Measurements from ENCODE around the gene KRTAP10-7. TPM values are rescaled to one million over a fixed set of nuclear protein-coding genes. Genes with fewer than 3 reads are reported as not detected.
A peak's percentile ranks its signal among the peaks of the same experiment; 100 is the strongest.

KRTAP10-7 gene
- total RNA-seq, 1 experiment from 2014 or later = not detected

DNA sequence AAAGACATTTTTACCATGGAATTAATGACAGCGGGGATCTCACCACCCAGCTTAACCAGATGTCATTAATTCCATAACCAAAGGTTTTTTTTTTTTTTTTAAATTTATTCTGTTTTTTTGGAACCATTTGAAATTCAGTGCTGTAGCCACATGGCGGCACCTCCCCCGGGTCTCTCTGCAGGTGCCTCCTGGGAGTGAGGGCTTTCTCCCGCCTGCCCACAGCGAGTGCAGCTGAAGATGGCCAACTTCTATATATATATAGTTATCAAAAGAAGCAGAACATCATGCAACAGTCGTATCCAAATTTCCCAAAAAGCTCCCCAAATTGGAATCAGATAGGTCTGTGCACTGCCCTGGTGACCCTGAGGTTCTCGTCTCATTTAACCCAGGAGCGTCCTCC lies 15.1 kb downstream of the KRTAP10-7 start:
- no peaks in the 10 kb centered on the region for H3K79me2 ChIP-seq (ENCODE audit: low read length)
- no peak for DNase-seq

DNA sequence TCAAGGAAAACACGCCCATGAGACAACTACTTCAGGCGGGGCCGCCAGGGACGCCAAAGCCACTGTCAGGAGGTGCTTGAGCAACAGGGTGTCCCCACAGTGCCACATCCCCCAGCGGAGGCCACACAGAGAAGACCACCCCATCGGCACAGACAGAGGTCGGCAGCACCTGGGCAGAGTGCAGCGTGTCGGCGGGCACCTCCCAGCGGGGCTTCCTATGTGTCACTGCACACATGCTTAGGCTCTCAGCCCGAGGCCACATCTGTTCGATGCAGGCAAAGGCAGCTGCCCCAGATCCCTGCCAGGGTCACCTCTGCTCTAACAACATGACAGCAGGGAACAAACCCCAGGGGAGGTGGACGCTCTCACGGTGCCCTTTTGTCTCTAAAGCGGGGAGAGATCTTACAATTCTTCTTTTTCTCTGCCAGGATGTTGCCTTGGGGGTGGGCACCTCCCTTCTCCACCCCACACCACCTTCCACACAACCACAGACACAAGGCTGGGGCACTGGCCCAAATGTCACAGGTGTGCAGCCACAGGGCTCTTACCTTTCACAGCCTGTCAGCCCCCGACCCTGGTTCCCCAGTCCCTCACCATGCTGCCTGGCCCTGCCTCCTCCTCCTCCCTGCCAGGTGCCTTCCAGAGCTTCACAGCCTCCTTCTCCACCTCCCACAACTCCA lies 15.7 kb downstream of the KRTAP10-7 start:
- no peaks in the 10 kb centered on the region for H4K20me1 ChIP-seq (ENCODE audit: insufficient read depth, low read depth, low read length)
- H3K79me2 ChIP-seq (ENCODE audit: low read length) = no peaks in the 10 kb centered on the region
- H3K9ac ChIP-seq (ENCODE audit: low read length) = no peak overlapping the region
- DNase-seq = no peak
- H3K4me2 ChIP-seq (ENCODE audit: low read depth, low read length, poor library complexity, severe bottlenecking) = no peak overlapping the region
- H3K36me3 ChIP-seq (ENCODE audit: insufficient read depth, low read length) = no peaks in the 10 kb centered on the region
- H2AFZ ChIP-seq (ENCODE audit: low read length) = no peak overlapping the region
- no peaks in the 10 kb centered on the region for H3K9me2 ChIP-seq (replicated peaks; ENCODE audit: insufficient read depth, low read length)
- H3K27me3 ChIP-seq (ENCODE audit: low read length) = no peaks in the 10 kb centered on the region
- no peaks in the 10 kb centered on the region for H3K9me3 ChIP-seq (ENCODE audit: low read length)
- peaks cover 7% of the 10 kb centered on the region for H3K4me1 ChIP-seq (ENCODE audit: low read length)
- H3K4me3 ChIP-seq (ENCODE audit: low read length) = no peak overlapping the region
- H3K27ac ChIP-seq (ENCODE audit: low read length) = no peak overlapping the region

More for the DNA sequence above, 15.1 kb downstream of the KRTAP10-7 start:
- Histone ChIP-seq H3K36me3 (ENCODE audit: insufficient read depth, low read length) (no peaks in the 10 kb centered on the region), H3K4me3 (ENCODE audit: low read length) (no peak overlapping the region), H3K9me2 (replicated peaks; ENCODE audit: insufficient read depth, low read length) (no peaks in the 10 kb centered on the region), H3K27me3 (ENCODE audit: low read length) (no peaks in the 10 kb centered on the region), H3K4me2 (ENCODE audit: low read depth, low read length, poor library complexity, severe bottlenecking) (no peak overlapping the region), H3K27ac (ENCODE audit: low read length) (no peak overlapping the region), H3K9ac (ENCODE audit: low read length) (no peak overlapping the region), H3K9me3 (ENCODE audit: low read length) (no peaks in the 10 kb centered on the region; the same call in 1 of the 2 replicates), H4K20me1 (ENCODE audit: insufficient read depth, low read depth, low read length) (no peaks in the 10 kb centered on the region), H2AFZ (ENCODE audit: low read length) (no peak overlapping the region), H3K4me1 (ENCODE audit: low read length) (peaks cover 7% of the 10 kb centered on the region)

DNA sequence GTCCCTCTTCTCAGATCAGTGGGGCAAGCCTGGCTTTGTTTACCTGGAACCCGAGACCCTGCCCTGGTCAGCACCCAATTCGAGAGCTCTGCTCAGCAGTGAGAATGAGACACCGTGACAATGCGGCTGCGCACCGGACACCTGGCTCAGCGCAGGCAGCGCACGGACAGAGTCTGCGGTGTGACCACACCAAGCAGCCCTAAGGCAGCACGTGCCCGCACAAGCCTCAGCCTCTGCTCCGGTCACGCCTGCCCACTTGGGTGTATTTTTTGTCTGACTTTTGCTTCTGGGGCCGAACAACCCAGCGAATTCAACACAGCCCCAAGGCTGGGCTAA lies 16.2 kb downstream of the KRTAP10-7 start:
- Histone ChIP-seq H3K9me3 (ENCODE audit: low read length) (no peaks in the 10 kb centered on the region), H3K9ac (ENCODE audit: low read length) (no peak overlapping the region), H3K4me1 (ENCODE audit: low read length) (peaks cover 7% of the 10 kb centered on the region), H3K4me2 (ENCODE audit: low read depth, low read length, poor library complexity, severe bottlenecking) (no peak overlapping the region), H3K27me3 (ENCODE audit: low read length) (no peaks in the 10 kb centered on the region), H3K9me2 (replicated peaks; ENCODE audit: insufficient read depth, low read length) (no peaks in the 10 kb centered on the region), H3K27ac (ENCODE audit: low read length) (no peak overlapping the region), H4K20me1 (ENCODE audit: insufficient read depth, low read depth, low read length) (no peaks in the 10 kb centered on the region), H3K36me3 (ENCODE audit: insufficient read depth, low read length) (no peaks in the 10 kb centered on the region), H2AFZ (ENCODE audit: low read length) (no peak overlapping the region), H3K4me3 (ENCODE audit: low read length) (no peak overlapping the region), H3K79me2 (ENCODE audit: low read length) (no peaks in the 10 kb centered on the region)
- no peak for DNase-seq

DNA sequence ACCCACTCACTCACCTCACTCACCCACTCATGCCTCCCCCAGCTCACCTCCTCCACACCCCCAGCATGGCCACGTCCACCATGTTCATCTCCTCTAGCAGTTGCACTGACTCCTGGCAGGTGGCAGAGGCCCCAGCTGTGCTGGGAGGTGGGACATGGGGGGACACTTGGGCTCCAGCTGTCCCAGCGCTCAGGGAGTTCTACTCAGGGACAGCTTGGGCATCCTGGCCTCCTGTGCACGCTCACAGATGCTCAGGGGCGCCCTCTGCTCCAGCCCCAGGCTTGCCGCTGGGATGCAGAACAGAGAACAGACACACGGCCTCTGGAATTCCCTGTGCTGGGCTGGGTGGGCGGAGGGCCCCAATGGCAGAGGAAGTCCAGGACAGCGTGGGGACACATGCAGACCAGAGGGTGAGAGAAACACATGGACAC lies 16.7 kb downstream of the KRTAP10-7 start:
- H3K4me1 ChIP-seq (ENCODE audit: low read length) = peaks cover 7% of the 10 kb centered on the region
- no peak overlapping the region for H3K4me3 ChIP-seq (ENCODE audit: low read length)
- H3K27me3 ChIP-seq (ENCODE audit: low read length) = no peaks in the 10 kb centered on the region
- H2AFZ ChIP-seq (ENCODE audit: low read length) = no peak overlapping the region
- no peaks in the 10 kb centered on the region for H3K9me3 ChIP-seq (ENCODE audit: low read length)
- no peaks in the 10 kb centered on the region for H4K20me1 ChIP-seq (ENCODE audit: insufficient read depth, low read depth, low read length)
- H3K4me2 ChIP-seq (ENCODE audit: low read depth, low read length, poor library complexity, severe bottlenecking) = no peak overlapping the region
- DNase-seq = no peak
- H3K36me3 ChIP-seq (ENCODE audit: insufficient read depth, low read length) = no peaks in the 10 kb centered on the region
- no peak overlapping the region for H3K9ac ChIP-seq (ENCODE audit: low read length)
- H3K27ac ChIP-seq (ENCODE audit: low read length) = no peak overlapping the region
- no peaks in the 10 kb centered on the region for H3K79me2 ChIP-seq (ENCODE audit: low read length)
- H3K9me2 ChIP-seq (replicated peaks; ENCODE audit: insufficient read depth, low read length) = no peaks in the 10 kb centered on the region

DNA sequence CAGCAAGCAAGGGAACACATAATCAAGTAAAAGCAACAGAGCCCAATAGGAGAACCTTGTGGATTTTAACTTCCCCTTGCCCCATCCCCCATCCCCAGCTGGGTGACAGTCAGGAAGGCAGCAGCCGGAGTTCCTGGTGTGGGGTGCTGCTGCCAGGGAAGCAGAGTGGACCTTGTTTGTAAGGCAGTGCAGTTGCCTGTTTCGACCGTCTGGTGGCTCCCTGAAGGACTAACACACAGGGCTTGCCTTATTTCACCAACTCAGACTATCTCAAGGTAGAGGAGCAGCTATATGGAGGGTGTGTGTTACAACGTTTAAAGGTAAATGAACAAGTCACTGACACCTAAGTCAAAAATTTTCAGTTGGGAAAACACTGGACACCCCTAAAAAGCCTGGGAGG lies 18.1 kb downstream of the KRTAP10-7 start:
- Histone ChIP-seq H3K36me3 (ENCODE audit: insufficient read depth, low read length) (no peaks in the 10 kb centered on the region), H3K9me2 (replicated peaks; ENCODE audit: insufficient read depth, low read length) (no peaks in the 10 kb centered on the region), H3K4me2 (ENCODE audit: low read depth, low read length, poor library complexity, severe bottlenecking) (no peak overlapping the region), H3K27me3 (ENCODE audit: low read length) (no peaks in the 10 kb centered on the region), H3K9me3 (ENCODE audit: low read length) (peaks cover 1% of the 10 kb centered on the region; the same call in 1 of the 2 replicates), H3K4me1 (ENCODE audit: low read length) (peaks cover 7% of the 10 kb centered on the region), H3K27ac (ENCODE audit: low read length) (no peak overlapping the region), H2AFZ (ENCODE audit: low read length) (peak overlapping the region; percentile 83), H3K79me2 (ENCODE audit: low read length) (no peaks in the 10 kb centered on the region), H3K9ac (ENCODE audit: low read length) (no peak overlapping the region), H4K20me1 (ENCODE audit: insufficient read depth, low read depth, low read length) (no peaks in the 10 kb centered on the region), H3K4me3 (ENCODE audit: low read length) (0 out of 2 replicates have a peak overlapping the region, but pooled peaks have one; percentile 18)
- peak; percentile 62 for DNase-seq

DNA sequence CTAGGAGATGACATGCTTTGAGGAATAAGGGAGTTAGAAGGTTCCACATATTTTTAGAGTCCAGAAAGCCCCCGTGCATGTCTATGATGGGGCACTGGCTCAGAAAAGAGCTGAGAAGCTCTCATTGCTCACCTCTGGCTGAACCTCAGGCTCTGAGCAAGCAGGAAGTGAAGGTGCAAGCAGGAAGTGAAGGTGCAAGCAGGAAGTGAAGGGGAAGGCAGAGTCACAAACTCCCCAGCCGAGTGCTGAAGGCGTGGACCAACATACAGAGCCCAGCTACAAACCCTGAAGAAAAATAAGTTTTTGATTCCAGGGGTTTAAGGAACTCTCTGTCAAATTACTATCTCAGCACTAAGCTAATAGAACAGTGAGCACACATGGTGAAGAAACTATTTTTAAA lies 18.5 kb downstream of the KRTAP10-7 start:
- H3K4me3 ChIP-seq (ENCODE audit: low read length) = 0 out of 2 replicates have a peak overlapping the region, but pooled peaks have one; percentile 18
- no peaks in the 10 kb centered on the region for H3K27me3 ChIP-seq (ENCODE audit: low read length)
- H3K9me3 ChIP-seq (ENCODE audit: low read length) = peaks cover 4% of the 10 kb centered on the region; the same call in 1 of the 2 replicates
- DNase-seq = peak; percentile 46
- H3K9me2 ChIP-seq (replicated peaks; ENCODE audit: insufficient read depth, low read length) = no peaks in the 10 kb centered on the region
- peak overlapping the region; percentile 83 for H2AFZ ChIP-seq (ENCODE audit: low read length)
- H4K20me1 ChIP-seq (ENCODE audit: insufficient read depth, low read depth, low read length) = no peaks in the 10 kb centered on the region
- no peak overlapping the region for H3K4me2 ChIP-seq (ENCODE audit: low read depth, low read length, poor library complexity, severe bottlenecking)
- no peak overlapping the region for H3K27ac ChIP-seq (ENCODE audit: low read length)
- no peaks in the 10 kb centered on the region for H3K36me3 ChIP-seq (ENCODE audit: insufficient read depth, low read length)
- no peak overlapping the region for H3K9ac ChIP-seq (ENCODE audit: low read length)
- no peaks in the 10 kb centered on the region for H3K79me2 ChIP-seq (ENCODE audit: low read length)
- peaks cover 7% of the 10 kb centered on the region for H3K4me1 ChIP-seq (ENCODE audit: low read length)

DNA sequence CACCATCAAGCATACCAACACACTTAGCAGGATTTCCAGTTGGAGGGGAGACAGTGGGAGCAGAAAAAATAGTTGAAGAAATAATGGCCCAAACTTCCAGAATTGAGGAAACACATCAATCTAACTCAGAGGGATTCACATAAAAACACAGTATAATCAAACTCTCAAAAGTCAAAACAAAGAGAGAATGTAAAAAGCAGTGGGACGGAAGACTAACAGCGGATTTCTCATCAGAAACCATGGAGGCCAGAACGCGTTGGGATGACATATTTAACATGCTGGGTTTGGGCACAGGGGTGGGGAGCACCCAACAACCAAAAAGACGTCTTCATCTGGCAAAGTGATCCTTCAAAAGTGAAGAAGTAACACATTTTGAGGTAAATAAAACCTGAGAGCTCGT lies 19.5 kb downstream of the KRTAP10-7 start:
- no peak overlapping the region for H3K4me3 ChIP-seq (ENCODE audit: low read length)
- peaks cover 7% of the 10 kb centered on the region for H3K4me1 ChIP-seq (ENCODE audit: low read length)
- H3K27ac ChIP-seq (ENCODE audit: low read length) = no peak overlapping the region
- H3K9me2 ChIP-seq (replicated peaks; ENCODE audit: insufficient read depth, low read length) = no peaks in the 10 kb centered on the region
- no peaks in the 10 kb centered on the region for H3K27me3 ChIP-seq (ENCODE audit: low read length)
- no peak overlapping the region for H2AFZ ChIP-seq (ENCODE audit: low read length)
- H3K4me2 ChIP-seq (ENCODE audit: low read depth, low read length, poor library complexity, severe bottlenecking) = no peak overlapping the region
- H3K9ac ChIP-seq (ENCODE audit: low read length) = no peak overlapping the region
- no peaks in the 10 kb centered on the region for H3K79me2 ChIP-seq (ENCODE audit: low read length)
- H3K9me3 ChIP-seq (ENCODE audit: low read length) = peaks cover 4% of the 10 kb centered on the region; the same call in 1 of the 2 replicates
- no peaks in the 10 kb centered on the region for H4K20me1 ChIP-seq (ENCODE audit: insufficient read depth, low read depth, low read length)
- DNase-seq = no peak
- no peaks in the 10 kb centered on the region for H3K36me3 ChIP-seq (ENCODE audit: insufficient read depth, low read length)

DNA sequence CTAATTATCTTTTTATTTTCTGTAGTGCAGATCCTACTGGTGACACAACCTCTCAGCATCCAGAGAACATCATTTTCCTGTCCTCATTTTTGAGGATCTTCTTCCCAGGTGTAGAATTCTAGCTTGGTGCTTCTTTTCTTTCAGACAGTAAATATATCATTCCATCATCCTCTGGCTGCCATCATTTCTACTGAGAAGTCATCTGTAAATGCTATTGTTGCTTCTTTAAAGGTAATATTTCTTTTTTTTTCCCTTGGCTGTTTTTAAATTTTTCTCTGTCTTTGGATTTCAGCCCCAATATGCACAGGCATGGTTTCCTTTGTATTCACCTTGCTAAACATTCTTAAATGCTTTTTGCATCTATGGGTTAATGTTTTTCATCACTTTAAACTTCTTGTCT lies 23.2 kb downstream of the KRTAP10-7 start:
- H3K9me3 ChIP-seq (ENCODE audit: low read length) = peaks cover 4% of the 10 kb centered on the region; the same call in 1 of the 2 replicates
- H3K4me1 ChIP-seq (ENCODE audit: low read length) = peaks cover 4% of the 10 kb centered on the region
- H3K9ac ChIP-seq (ENCODE audit: low read length) = no peak overlapping the region
- no peak overlapping the region for H3K4me3 ChIP-seq (ENCODE audit: low read length)
- no peaks in the 10 kb centered on the region for H3K79me2 ChIP-seq (ENCODE audit: low read length)
- no peak overlapping the region for H3K27ac ChIP-seq (ENCODE audit: low read length)
- no peaks in the 10 kb centered on the region for H4K20me1 ChIP-seq (ENCODE audit: insufficient read depth, low read depth, low read length)
- H3K27me3 ChIP-seq (ENCODE audit: low read length) = no peaks in the 10 kb centered on the region
- H2AFZ ChIP-seq (ENCODE audit: low read length) = no peak overlapping the region
- H3K36me3 ChIP-seq (ENCODE audit: insufficient read depth, low read length) = no peaks in the 10 kb centered on the region
- no peaks in the 10 kb centered on the region for H3K9me2 ChIP-seq (replicated peaks; ENCODE audit: insufficient read depth, low read length)
- DNase-seq = no peak
- H3K4me2 ChIP-seq (ENCODE audit: low read depth, low read length, poor library complexity, severe bottlenecking) = no peak overlapping the region

All from Karpas-422 (cell line).